SK-N-SH treated with all-trans-retinoic acid at 6 μM for 48 hours (cell line): ENCODE results near the gene NT5C3B.

Experiments used
- ATAC-seq: fragments of 200-7000 bp; cut with Tn5 transposase; 3 replicates; pipeline ENCODE4 v1.9.1; 2020; ENCODE audit warnings: mild to moderate bottlenecking, moderate library complexity
- ARNTL ChIP-seq: fragments of 450-650 bp; formaldehyde crosslinking; IDR thresholded peaks from 2 replicates; pipeline ENCODE4 v1.5.0; 2020; ENCODE audit warnings: low read depth, mild to moderate bottlenecking, moderate library complexity, borderline replicate concordance
- BACH2 ChIP-seq: fragments of 250-450 bp; sonication (Bioruptor Pico); IDR thresholded peaks from 2 replicates; pipeline ENCODE4 v1.9.0; 2021; ENCODE audit warnings: mild to moderate bottlenecking, borderline replicate concordance
- CSDC2 ChIP-seq: fragments of 250-450 bp; sonication (Bioruptor Pico); IDR thresholded peaks from 2 replicates; pipeline ENCODE4 v1.5.0; 2020; ENCODE audit warnings: mild to moderate bottlenecking, moderate library complexity
- ESRRG ChIP-seq: fragments of 250-450 bp; sonication (Bioruptor Pico); IDR thresholded peaks from 2 replicates; pipeline ENCODE4 v1.6.1; 2021; ENCODE audit warnings: mild to moderate bottlenecking
- GLIS3 ChIP-seq: fragments of 250-450 bp; sonication (Bioruptor Pico); IDR thresholded peaks from 2 replicates; pipeline ENCODE4 v1.5.0; 2020; ENCODE audit warnings: mild to moderate bottlenecking, moderate library complexity
- ISL1 ChIP-seq: fragments of 250-450 bp; sonication (Bioruptor Pico); IDR thresholded peaks from 2 replicates; pipeline ENCODE4 v2.1.2; 2022; ENCODE audit warnings: mild to moderate bottlenecking, moderate library complexity
- OSR1 ChIP-seq: fragments of 250-450 bp; sonication (Bioruptor Pico); IDR thresholded peaks from 2 replicates; pipeline ENCODE4 v1.8.0; 2022; ENCODE audit warnings: moderate library complexity, mild to moderate bottlenecking, inconsistent platforms
- PATZ1 ChIP-seq: fragments of 250-450 bp; sonication (Bioruptor Pico); IDR thresholded peaks from 2 replicates; pipeline ENCODE4 v1.8.0; 2020; ENCODE audit warnings: mild to moderate bottlenecking, moderate library complexity, borderline replicate concordance
- PPARA ChIP-seq: fragments of 250-450 bp; sonication (Bioruptor Pico); IDR thresholded peaks from 2 replicates; pipeline ENCODE4 v1.5.0; 2020; ENCODE audit warnings: mild to moderate bottlenecking, borderline replicate concordance
- RARB ChIP-seq: fragments of 250-450 bp; sonication (Bioruptor Pico); IDR thresholded peaks from 2 replicates; pipeline ENCODE4 v1.8.0; 2021; ENCODE audit warnings: mild to moderate bottlenecking, moderate library complexity
- TCF4 ChIP-seq: fragments of 250-450 bp; sonication (Bioruptor Pico); IDR thresholded peaks from 2 replicates; pipeline ENCODE4 v1.8.0; 2021; ENCODE audit warnings: mild to moderate bottlenecking, moderate library complexity, borderline replicate concordance
- TOX ChIP-seq: fragments of 250-450 bp; sonication (Bioruptor Pico); IDR thresholded peaks from 2 replicates; pipeline ENCODE4 v1.8.0; 2021; ENCODE audit warnings: mild to moderate bottlenecking, moderate library complexity, borderline replicate concordance
- TSHZ2 ChIP-seq: fragments of 250-450 bp; sonication (Bioruptor Pico); IDR thresholded peaks from 2 replicates; pipeline ENCODE4 v1.5.0; 2020; ENCODE audit warnings: mild to moderate bottlenecking, moderate library complexity
- ZC3H10 ChIP-seq: fragments of 250-450 bp; sonication (Bioruptor Pico); IDR thresholded peaks from 2 replicates; pipeline ENCODE4 v1.5.1; 2021; ENCODE audit warnings: mild to moderate bottlenecking, moderate library complexity
- ZFP3 ChIP-seq: fragments of 250-450 bp; sonication (Bioruptor Pico); IDR thresholded peaks from 2 replicates; pipeline ENCODE4 v1.5.0; 2020; ENCODE audit warnings: mild to moderate bottlenecking, moderate library complexity
- ZFP30 ChIP-seq: fragments of 450-650 bp; formaldehyde crosslinking; IDR thresholded peaks from 2 replicates; pipeline ENCODE4 v1.5.0; 2022; ENCODE audit warnings: mild to moderate bottlenecking, moderate library complexity
- ZNF565 ChIP-seq: fragments of 450-650 bp; formaldehyde crosslinking; conservative IDR thresholded peaks from 2 replicates; pipeline ENCODE4 v1.5.0; 2020; ENCODE audit warnings: low read depth, mild to moderate bottlenecking, moderate library complexity
- ZNF8 ChIP-seq: fragments of 450-650 bp; formaldehyde crosslinking; IDR thresholded peaks from 2 replicates; pipeline ENCODE4 v1.5.0; 2020; ENCODE audit warnings: mild to moderate bottlenecking, moderate library complexity
- TF ChIP-seq, protein P1 (sequence below): fragments of 250-450 bp; sonication (Bioruptor Pico); IDR thresholded peaks from 2 replicates; pipeline ENCODE4 v1.5.1; 2021; ENCODE audit warnings: mild to moderate bottlenecking, moderate library complexity
- TF ChIP-seq, protein P2 (sequence below): fragments of 250-450 bp; sonication (Bioruptor Pico); IDR thresholded peaks from 2 replicates; pipeline ENCODE4 v1.5.1; 2020; ENCODE audit warnings: low read depth, mild to moderate bottlenecking, moderate library complexity
- TF ChIP-seq, protein P3 (sequence below): fragments of 250-450 bp; sonication (Bioruptor Pico); IDR thresholded peaks from 2 replicates; pipeline ENCODE4 v1.8.0; 2021; ENCODE audit warnings: low read depth, mild to moderate bottlenecking, moderate library complexity, borderline replicate concordance

Gene NT5C3B

GRCh38 chr17:41814195-41814594 lies 21.8 kb downstream of the NT5C3B start:
- TF ChIP-seq ZNF565 (no peak), ZNF8 (CRISPR knock-in tag) (no peak), TCF4 (CRISPR knock-in tag) (no peak), ESRRG (CRISPR knock-in tag) (no peak), ZFP30 (CRISPR knock-in tag) (no peak), CSDC2 (CRISPR knock-in tag) (no peak), TOX (CRISPR knock-in tag) (no peak), GLIS3 (CRISPR knock-in tag) (no peak), RARB (CRISPR knock-in tag) (no peak), ZFP3 (CRISPR knock-in tag) (no peak), TSHZ2 (CRISPR knock-in tag) (no peak), BACH2 (CRISPR knock-in tag) (no peak), ZC3H10 (CRISPR knock-in tag) (no peak), ARNTL (CRISPR knock-in tag) (no peak)
- TF ChIP-seq, protein P1, sequence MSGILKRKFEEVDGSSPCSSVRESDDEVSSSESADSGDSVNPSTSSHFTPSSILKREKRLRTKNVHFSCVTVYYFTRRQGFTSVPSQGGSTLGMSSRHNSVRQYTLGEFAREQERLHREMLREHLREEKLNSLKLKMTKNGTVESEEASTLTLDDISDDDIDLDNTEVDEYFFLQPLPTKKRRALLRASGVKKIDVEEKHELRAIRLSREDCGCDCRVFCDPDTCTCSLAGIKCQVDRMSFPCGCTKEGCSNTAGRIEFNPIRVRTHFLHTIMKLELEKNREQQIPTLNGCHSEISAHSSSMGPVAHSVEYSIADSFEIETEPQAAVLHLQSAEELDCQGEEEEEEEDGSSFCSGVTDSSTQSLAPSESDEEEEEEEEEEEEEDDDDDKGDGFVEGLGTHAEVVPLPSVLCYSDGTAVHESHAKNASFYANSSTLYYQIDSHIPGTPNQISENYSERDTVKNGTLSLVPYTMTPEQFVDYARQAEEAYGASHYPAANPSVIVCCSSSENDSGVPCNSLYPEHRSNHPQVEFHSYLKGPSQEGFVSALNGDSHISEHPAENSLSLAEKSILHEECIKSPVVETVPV (CRISPR knock-in tag), result no peak
- TF ChIP-seq, protein P2, sequence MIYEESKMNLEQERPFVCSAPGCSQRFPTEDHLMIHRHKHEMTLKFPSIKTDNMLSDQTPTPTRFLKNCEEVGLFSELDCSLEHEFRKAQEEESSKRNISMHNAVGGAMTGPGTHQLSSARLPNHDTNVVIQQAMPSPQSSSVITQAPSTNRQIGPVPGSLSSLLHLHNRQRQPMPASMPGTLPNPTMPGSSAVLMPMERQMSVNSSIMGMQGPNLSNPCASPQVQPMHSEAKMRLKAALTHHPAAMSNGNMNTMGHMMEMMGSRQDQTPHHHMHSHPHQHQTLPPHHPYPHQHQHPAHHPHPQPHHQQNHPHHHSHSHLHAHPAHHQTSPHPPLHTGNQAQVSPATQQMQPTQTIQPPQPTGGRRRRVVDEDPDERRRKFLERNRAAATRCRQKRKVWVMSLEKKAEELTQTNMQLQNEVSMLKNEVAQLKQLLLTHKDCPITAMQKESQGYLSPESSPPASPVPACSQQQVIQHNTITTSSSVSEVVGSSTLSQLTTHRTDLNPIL (CRISPR knock-in tag), result no peak
- TF ChIP-seq, protein P3, sequence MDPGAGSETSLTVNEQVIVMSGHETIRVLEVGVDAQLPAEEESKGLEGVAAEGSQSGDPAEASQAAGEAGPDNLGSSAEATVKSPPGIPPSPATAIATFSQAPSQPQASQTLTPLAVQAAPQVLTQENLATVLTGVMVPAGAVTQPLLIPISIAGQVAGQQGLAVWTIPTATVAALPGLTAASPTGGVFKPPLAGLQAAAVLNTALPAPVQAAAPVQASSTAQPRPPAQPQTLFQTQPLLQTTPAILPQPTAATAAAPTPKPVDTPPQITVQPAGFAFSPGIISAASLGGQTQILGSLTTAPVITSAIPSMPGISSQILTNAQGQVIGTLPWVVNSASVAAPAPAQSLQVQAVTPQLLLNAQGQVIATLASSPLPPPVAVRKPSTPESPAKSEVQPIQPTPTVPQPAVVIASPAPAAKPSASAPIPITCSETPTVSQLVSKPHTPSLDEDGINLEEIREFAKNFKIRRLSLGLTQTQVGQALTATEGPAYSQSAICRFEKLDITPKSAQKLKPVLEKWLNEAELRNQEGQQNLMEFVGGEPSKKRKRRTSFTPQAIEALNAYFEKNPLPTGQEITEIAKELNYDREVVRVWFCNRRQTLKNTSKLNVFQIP (CRISPR knock-in tag), result no peak
- ATAC-seq, result no peak

GRCh38 chr17:41813699-41814124 lies 22.3 kb downstream of the NT5C3B start:
- TF ChIP-seq PPARA (CRISPR knock-in tag), result no peak
- TF ChIP-seq TCF4 (CRISPR knock-in tag), result no peak
- TF ChIP-seq ZFP3 (CRISPR knock-in tag), result no peak
- TF ChIP-seq, protein P2 (CRISPR knock-in tag), result no peak
- TF ChIP-seq TOX (CRISPR knock-in tag), result no peak
- no peak for TF ChIP-seq PATZ1 (CRISPR knock-in tag)
- no peak for TF ChIP-seq ZNF8 (CRISPR knock-in tag)
- no peak for TF ChIP-seq ZNF565
- TF ChIP-seq GLIS3 (CRISPR knock-in tag), result no peak
- no peak for TF ChIP-seq ISL1 (CRISPR knock-in tag)
- TF ChIP-seq OSR1, result no peak
- no peak for TF ChIP-seq ARNTL (CRISPR knock-in tag)
- TF ChIP-seq ESRRG (CRISPR knock-in tag), result no peak
- ATAC-seq, result no peak
